ENCODE data around the gene TMEM175. TPM values are rescaled to one million over a fixed set of nuclear protein-coding genes. Genes with fewer than 3 reads are reported as not detected.

TMEM175 gene
- total RNA-seq, 1 experiment from 2014 or later = 10.0 TPM

- H3K9me3 ChIP-seq (ENCODE audit: low read depth, low read length, poor library complexity, severe bottlenecking) = no peaks in the 10 kb centered on the region
- intact Hi-C loops (cut with micrococcal nuclease; ENCODE audit: unreplicated experiment) = no loop called here
- POLR2A ChIA-PET (ENCODE audit: low non-redundant PET) = no interaction called here
- DNase-seq (ENCODE audit: low spot score) = no peak
- no peak overlapping the region for H3K4me3 ChIP-seq (ENCODE audit: low read depth, low read length, poor library complexity, severe bottlenecking)
- no peak overlapping the region for H3K27ac ChIP-seq (ENCODE audit: low read depth, low read length, poor library complexity, severe bottlenecking)
- TF ChIP-seq, protein P1, sequence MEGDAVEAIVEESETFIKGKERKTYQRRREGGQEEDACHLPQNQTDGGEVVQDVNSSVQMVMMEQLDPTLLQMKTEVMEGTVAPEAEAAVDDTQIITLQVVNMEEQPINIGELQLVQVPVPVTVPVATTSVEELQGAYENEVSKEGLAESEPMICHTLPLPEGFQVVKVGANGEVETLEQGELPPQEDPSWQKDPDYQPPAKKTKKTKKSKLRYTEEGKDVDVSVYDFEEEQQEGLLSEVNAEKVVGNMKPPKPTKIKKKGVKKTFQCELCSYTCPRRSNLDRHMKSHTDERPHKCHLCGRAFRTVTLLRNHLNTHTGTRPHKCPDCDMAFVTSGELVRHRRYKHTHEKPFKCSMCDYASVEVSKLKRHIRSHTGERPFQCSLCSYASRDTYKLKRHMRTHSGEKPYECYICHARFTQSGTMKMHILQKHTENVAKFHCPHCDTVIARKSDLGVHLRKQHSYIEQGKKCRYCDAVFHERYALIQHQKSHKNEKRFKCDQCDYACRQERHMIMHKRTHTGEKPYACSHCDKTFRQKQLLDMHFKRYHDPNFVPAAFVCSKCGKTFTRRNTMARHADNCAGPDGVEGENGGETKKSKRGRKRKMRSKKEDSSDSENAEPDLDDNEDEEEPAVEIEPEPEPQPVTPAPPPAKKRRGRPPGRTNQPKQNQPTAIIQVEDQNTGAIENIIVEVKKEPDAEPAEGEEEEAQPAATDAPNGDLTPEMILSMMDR (conservative IDR thresholded peaks at IDR 0.05; ENCODE audit: low read depth, low read length) = no peak
- no peak for TF ChIP-seq EZH2 (IDR thresholded peaks at IDR 0.05; ENCODE audit: borderline replicate concordance, low read depth, low read length, poor library complexity, severe bottlenecking)
- CTCF ChIA-PET = no interaction called here
- no peaks in the 10 kb centered on the region for H3K4me1 ChIP-seq (ENCODE audit: insufficient read depth, low read length, poor library complexity, severe bottlenecking)
- no TSS peak for BruUV-seq (replicated peaks)
- peaks cover 4% of the 10 kb centered on the region for H3K36me3 ChIP-seq (ENCODE audit: insufficient read depth, low read length, poor library complexity, severe bottlenecking)
- no peaks in the 10 kb centered on the region for H3K27me3 ChIP-seq (replicated peaks; ENCODE audit: insufficient read depth, low read depth, low read length, poor library complexity)
Observed at GRCh38 chr4:889516-889915, 42.7 kb upstream of the TMEM175 start.

DNA sequence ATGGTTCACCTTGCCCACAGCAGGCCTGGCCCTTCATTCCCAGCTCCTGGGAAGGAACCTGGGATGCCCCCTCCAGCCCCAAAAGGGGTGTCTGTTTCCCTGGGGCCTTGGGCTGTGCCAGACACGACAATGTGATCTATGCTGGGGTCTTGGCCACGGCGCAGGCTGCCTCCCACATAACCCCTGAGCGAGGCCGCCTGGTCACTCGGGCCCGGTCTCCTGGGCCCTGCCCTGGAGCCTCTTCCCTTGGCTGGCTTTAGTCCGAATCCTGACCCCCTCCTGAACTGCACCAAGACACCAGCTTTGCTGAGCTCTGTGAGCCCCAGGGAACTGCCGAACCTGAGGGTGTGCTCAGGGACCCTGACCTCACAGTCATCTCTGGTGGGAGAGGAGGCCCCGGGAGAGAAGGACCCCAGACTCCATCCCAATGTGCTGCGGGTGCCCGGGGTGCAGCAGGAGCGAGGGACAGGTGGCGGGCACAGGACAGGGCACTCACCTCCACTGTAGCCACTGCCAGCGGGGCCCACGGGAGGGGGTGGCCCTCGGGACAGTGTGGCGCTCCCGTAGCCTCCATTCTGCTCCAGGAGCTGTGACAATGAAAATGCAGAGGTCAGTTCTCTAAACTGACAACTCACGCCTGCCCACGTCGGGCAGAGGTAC is 42.1 kb upstream of the TMEM175 start:
- DNase-seq (ENCODE audit: low spot score) = no peak
- Histone ChIP-seq H3K27me3 (replicated peaks; ENCODE audit: insufficient read depth, low read depth, low read length, poor library complexity) (no peaks in the 10 kb centered on the region), H3K27ac (ENCODE audit: low read depth, low read length, poor library complexity, severe bottlenecking) (no peak overlapping the region), H3K4me1 (ENCODE audit: insufficient read depth, low read length, poor library complexity, severe bottlenecking) (no peaks in the 10 kb centered on the region), H3K4me3 (ENCODE audit: low read depth, low read length, poor library complexity, severe bottlenecking) (no peak overlapping the region), H3K36me3 (ENCODE audit: insufficient read depth, low read length, poor library complexity, severe bottlenecking) (peaks cover 5% of the 10 kb centered on the region), H3K9me3 (ENCODE audit: low read depth, low read length, poor library complexity, severe bottlenecking) (no peaks in the 10 kb centered on the region)
- BruUV-seq (replicated peaks) = no TSS peak
- intact Hi-C loops (cut with micrococcal nuclease; ENCODE audit: unreplicated experiment) = no loop called here
- no peak for TF ChIP-seq EZH2 (IDR thresholded peaks at IDR 0.05; ENCODE audit: borderline replicate concordance, low read depth, low read length, poor library complexity, severe bottlenecking)
- TF ChIP-seq, protein P1 (conservative IDR thresholded peaks at IDR 0.05; ENCODE audit: low read depth, low read length) = no peak
- ChIA-PET POLR2A (ENCODE audit: low non-redundant PET) (no interaction called here), CTCF (no interaction called here)

GRCh38 chr4:891747-892146 is 40.5 kb upstream of the TMEM175 start:
- TF ChIP-seq, protein P1 (conservative IDR thresholded peaks at IDR 0.05; ENCODE audit: low read depth, low read length) = peak; percentile 39; the same call in 1 of the 2 replicates
- no peak for TF ChIP-seq EZH2 (IDR thresholded peaks at IDR 0.05; ENCODE audit: borderline replicate concordance, low read depth, low read length, poor library complexity, severe bottlenecking)
- POLR2A ChIA-PET (ENCODE audit: low non-redundant PET) = no interaction called here
- CTCF ChIA-PET = no interaction called here
- Histone ChIP-seq H3K36me3 (ENCODE audit: insufficient read depth, low read length, poor library complexity, severe bottlenecking) (peaks cover 7% of the 10 kb centered on the region), H3K4me3 (ENCODE audit: low read depth, low read length, poor library complexity, severe bottlenecking) (no peak overlapping the region), H3K9me3 (ENCODE audit: low read depth, low read length, poor library complexity, severe bottlenecking) (no peaks in the 10 kb centered on the region), H3K27ac (ENCODE audit: low read depth, low read length, poor library complexity, severe bottlenecking) (no peak overlapping the region), H3K27me3 (replicated peaks; ENCODE audit: insufficient read depth, low read depth, low read length, poor library complexity) (no peaks in the 10 kb centered on the region), H3K4me1 (ENCODE audit: insufficient read depth, low read length, poor library complexity, severe bottlenecking) (no peaks in the 10 kb centered on the region)
- intact Hi-C loops (cut with micrococcal nuclease; ENCODE audit: unreplicated experiment) = no loop called here
- no TSS peak for BruUV-seq (replicated peaks)
- DNase-seq (ENCODE audit: low spot score) = peak; percentile 26
